PC-3 (cell line): Measurements from ENCODE around the gene MAGED2. TPM values are rescaled to one million over a fixed set of nuclear protein-coding genes. Genes with fewer than 3 reads are reported as not detected.

ENCODE experiments used
- ATAC-seq: fragments of 200-7000 bp; cut with Tn5 transposase; 2 replicates; pipeline ENCODE4 v1.9.1; 2020; ENCODE audit warnings: mild to moderate bottlenecking, moderate library complexity
- BruUV-seq: library from RNA; stranded (reverse); fragments of 400-500 nt; replicated peaks from 2 replicates; lab custom pipeline; 2021; lab: Mats Ljungman, UMichigan
- CTCF ChIA-PET: fragments of 300-600 bp; sonication (Branson Sonifier 250); formaldehyde crosslinking; loops from one replicate; lab custom pipeline; 2022; ENCODE audit warnings: antibody characterized with exemption; lab: Charles Lee
- POLR2A ChIA-PET: fragments of 300-600 bp; sonication (Branson Sonifier 250); formaldehyde crosslinking; loops from one replicate; lab custom pipeline; 2022; ENCODE audit warnings: antibody characterized with exemption; ENCODE audit not compliant: unreplicated experiment; lab: Charles Lee
- DNase-seq: peaks from one replicate; pipeline ENCODE4 v3.0.0-alpha.2; 2015
- H2AFZ ChIP-seq: fragments of 300-600 bp; sonication (generic); 2 replicates; pipeline ENCODE4 v1.6.0; 2016; ENCODE audit warnings: antibody characterized with exemption, low read length
- H3F3A ChIP-seq: fragments of 300-600 bp; sonication (generic); one replicate; pipeline ENCODE4 v1.6.0; 2017; ENCODE audit warnings: antibody characterized with exemption, low read length, control low read depth, mild to moderate bottlenecking; ENCODE audit not compliant: unreplicated experiment
- H3K27ac ChIP-seq: fragments of 300-600 bp; sonication (generic); 2 replicates; pipeline ENCODE4 v1.5.1; 2016; ENCODE audit warnings: mild to moderate bottlenecking, low read length
- H3K27me3 ChIP-seq: fragments of 300-600 bp; sonication (generic); 2 replicates; pipeline ENCODE4 v1.6.1; 2016; ENCODE audit warnings: low read length, mixed read lengths
- H3K36me3 ChIP-seq: fragments of 300-600 bp; sonication (generic); 2 replicates; pipeline ENCODE4 v1.6.1; 2016; ENCODE audit warnings: low read depth, mixed run types, low read length, mixed read lengths
- H3K4me1 ChIP-seq: fragments of 300-600 bp; sonication (generic); 2 replicates; pipeline ENCODE4 v1.5.1; 2016; ENCODE audit warnings: low read length; ENCODE audit not compliant: insufficient read depth
- H3K4me2 ChIP-seq: fragments of 300-600 bp; sonication (generic); 2 replicates; pipeline ENCODE4 v1.6.0; 2016; ENCODE audit warnings: low read length
- H3K4me3 ChIP-seq: fragments of 300-600 bp; sonication (generic); 2 replicates; pipeline ENCODE4 v1.5.1; 2016; ENCODE audit warnings: mild to moderate bottlenecking, low read length, mixed read lengths
- H3K79me2 ChIP-seq: fragments of 300-600 bp; sonication (generic); 2 replicates; pipeline ENCODE4 v1.6.1; 2017; ENCODE audit warnings: low read length, mixed read lengths
- H3K9ac ChIP-seq: fragments of 300-600 bp; sonication (generic); 2 replicates; pipeline ENCODE4 v1.6.0; 2016; ENCODE audit warnings: mild to moderate bottlenecking, low read length
- H3K9me2 ChIP-seq: fragments of 300-600 bp; sonication (generic); replicated peaks from 2 replicates; pipeline ENCODE4 v1.6.1; 2016; ENCODE audit warnings: mixed run types, low read length, mixed read lengths
- H3K9me3 ChIP-seq: fragments of 300-600 bp; sonication (generic); 2 replicates; pipeline ENCODE4 v1.6.1; 2016; ENCODE audit warnings: low read length, mixed read lengths
- H4K20me1 ChIP-seq: fragments of 300-600 bp; sonication (generic); 2 replicates; pipeline ENCODE4 v1.6.1; 2016; ENCODE audit warnings: low read length, mixed read lengths
- CTCF ChIP-seq: fragments of 300-600 bp; sonication (generic); conservative IDR thresholded peaks from 2 replicates; pipeline ENCODE4 v1.5.1; 2017; ENCODE audit warnings: antibody characterized with exemption, low read depth, mild to moderate bottlenecking, low read length
- EZH2 ChIP-seq: fragments of 300-600 bp; sonication (generic); IDR thresholded peaks from one replicate; pipeline ENCODE4 v1.6.1; 2017; ENCODE audit warnings: antibody characterized with exemption, mild to moderate bottlenecking, low read length; ENCODE audit not compliant: unreplicated experiment
- EZH2phosphoT487 ChIP-seq: fragments of 300-600 bp; sonication (generic); IDR thresholded peaks from 2 replicates; pipeline ENCODE4 v1.6.1; 2018; ENCODE audit warnings: mild to moderate bottlenecking, antibody characterized with exemption, low read length, borderline replicate concordance
- intact Hi-C: fragments of 100-400 bp; cut with micrococcal nuclease; formaldehyde crosslinking; loops from 2 replicates; pipeline ENCODE4 v1.9.0; 2023
- total RNA-seq: library from RNA; depleted of rRNA; stranded (reverse); fragments of >200 nt; gene quantifications from 2 replicates; pipeline ENCODE4 v1.2.3, GENCODE V29; 2014; rRNA removed

MAGED2 gene
- total RNA-seq, 1 experiment from 2014 or later, result 61.4 TPM

- intact Hi-C loops, result no loop called here
- no TSS peak for BruUV-seq
- Histone ChIP-seq H3K27me3 (no peaks in the 10 kb centered on the region), H3K4me2 (no peak overlapping the region), H4K20me1 (no peaks in the 10 kb centered on the region), H3K79me2 (no peaks in the 10 kb centered on the region), H3K4me1 (no peaks in the 10 kb centered on the region), H3K9ac (no peak overlapping the region), H3K9me2 (no peaks in the 10 kb centered on the region), H3K4me3 (no peak overlapping the region), H3K36me3 (no peaks in the 10 kb centered on the region), H3K9me3 (no peaks in the 10 kb centered on the region), H2AFZ (no peak overlapping the region), H3K27ac (no peak overlapping the region), H3F3A (no peaks in the 10 kb centered on the region)
- ATAC-seq (no peak), DNase-seq (no peak)
- CTCF ChIA-PET, result no interaction called here
- TF ChIP-seq CTCF (no peak), EZH2phosphoT487 (no peak), EZH2 (no peak)
- POLR2A ChIA-PET, result no interaction called here
Observed at GRCh38 chrX:54865208-54865607, 57.7 kb downstream of the MAGED2 start.

Other genes with a start within 250 kb of the MAGED2 start
- not detected in 2 replicates for gene ITIH6, start 9.5 kb upstream of the MAGED2 start, total RNA-seq
- not detected in 2 replicates for gene TRO, start 113.1 kb downstream of the MAGED2 start, total RNA-seq
- gene PFKFB1, start 186.4 kb downstream of the MAGED2 start, total RNA-seq, result 0.22 and 1.1 TPM in 2 replicates
- gene APEX2, start 192.6 kb downstream of the MAGED2 start, total RNA-seq, result 24.7 and 30.9 TPM in 2 replicates
- not detected in 2 replicates for gene ALAS2, start 223.2 kb downstream of the MAGED2 start, total RNA-seq